ENCODE data around the gene MICU1. TPM values are rescaled to one million over a fixed set of nuclear protein-coding genes. Genes with fewer than 3 reads are reported as not detected.

MICU1 gene
- total and polyA plus RNA-seq, 2 of the 13 experiments (the other 11 are each of a cell fraction or from before 2014, with no cell fraction given): 32.5 to 56.1 TPM

GRCh38 chr10:72319416-72320254 lies 306.2 kb downstream of the MICU1 start (continued):
- TF ChIP-seq ZNF543 (CRISPR knock-in tag; IDR thresholded peaks at IDR 0.05): peak; percentile 86
- no peak for TF ChIP-seq ADNP (CRISPR knock-in tag; IDR thresholded peaks at IDR 0.05)
- no peak for TF ChIP-seq ARHGAP35 (CRISPR knock-in tag; IDR thresholded peaks at IDR 0.05; ENCODE audit: borderline replicate concordance)
- peak; percentile 68; the same call in 1 of the 2 replicates for TF ChIP-seq SOX5 (CRISPR knock-in tag; IDR thresholded peaks at IDR 0.05; ENCODE audit: borderline replicate concordance)
- 0 out of 2 replicates have a peak, but pooled peaks have one; percentile 66 for TF ChIP-seq ZNF776 (CRISPR knock-in tag; IDR thresholded peaks at IDR 0.05)
- no peak for TF ChIP-seq ZNF749 (CRISPR knock-in tag; IDR thresholded peaks at IDR 0.05; ENCODE audit: borderline replicate concordance)
- TF ChIP-seq ZNF230 (CRISPR knock-in tag; IDR thresholded peaks at IDR 0.05): no peak
- no peak for TF ChIP-seq KLF15 (CRISPR knock-in tag; IDR thresholded peaks at IDR 0.05; ENCODE audit: borderline replicate concordance)
- TF ChIP-seq SNRNP70 (IDR thresholded peaks at IDR 0.05; ENCODE audit: low read depth, low read length): no peak
- TF ChIP-seq ATRX (CRISPR knock-in tag; IDR thresholded peaks at IDR 0.05; ENCODE audit: borderline replicate concordance): no peak
- no peak; the same call in 1 of the 2 replicates for TF ChIP-seq ZNF879 (CRISPR knock-in tag; IDR thresholded peaks at IDR 0.05)
- peak; percentile 96 for TF ChIP-seq CEBPB (IDR thresholded peaks at IDR 0.05; ENCODE audit: borderline replicate concordance, low read depth, low read length)
- TF ChIP-seq ZNF235 (CRISPR knock-in tag; IDR thresholded peaks at IDR 0.05; ENCODE audit: borderline replicate concordance): peak; percentile 91; the same call in 1 of the 2 replicates
- no peak for TF ChIP-seq CC2D1A (CRISPR knock-in tag; IDR thresholded peaks at IDR 0.05)
- TF ChIP-seq, protein P1, sequence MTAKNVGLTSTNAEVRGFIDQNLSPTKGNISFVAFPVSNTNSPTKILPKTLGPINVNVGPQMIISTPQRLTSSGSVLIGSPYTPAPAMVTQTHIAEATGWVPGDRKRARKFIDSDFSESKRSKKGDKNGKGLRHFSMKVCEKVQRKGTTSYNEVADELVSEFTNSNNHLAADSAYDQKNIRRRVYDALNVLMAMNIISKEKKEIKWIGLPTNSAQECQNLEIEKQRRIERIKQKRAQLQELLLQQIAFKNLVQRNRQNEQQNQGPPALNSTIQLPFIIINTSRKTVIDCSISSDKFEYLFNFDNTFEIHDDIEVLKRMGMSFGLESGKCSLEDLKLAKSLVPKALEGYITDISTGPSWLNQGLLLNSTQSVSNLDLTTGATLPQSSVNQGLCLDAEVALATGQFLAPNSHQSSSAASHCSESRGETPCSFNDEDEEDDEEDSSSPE (CRISPR knock-in tag; IDR thresholded peaks at IDR 0.05): peak; percentile 78
- peak; percentile 90; the same call in 2 of the 3 replicates for TF ChIP-seq MXI1 (IDR thresholded peaks at IDR 0.05; ENCODE audit: borderline replicate concordance, low read depth, low read length)
- TF ChIP-seq MTA1 (CRISPR knock-in tag; IDR thresholded peaks at IDR 0.05; ENCODE audit: borderline replicate concordance): peak; percentile 72
- peak; percentile 68; the same call in 1 of the 2 replicates for TF ChIP-seq ZNF431 (CRISPR knock-in tag; IDR thresholded peaks at IDR 0.05; ENCODE audit: borderline replicate concordance, low read depth)
- TF ChIP-seq PITX1 (CRISPR knock-in tag; IDR thresholded peaks at IDR 0.05): peak; percentile 2; the same call in 1 of the 2 replicates
- TF ChIP-seq PRMT3 (CRISPR knock-in tag; IDR thresholded peaks at IDR 0.05; ENCODE audit: borderline replicate concordance, low read depth): no peak
- TF ChIP-seq, protein P2, sequence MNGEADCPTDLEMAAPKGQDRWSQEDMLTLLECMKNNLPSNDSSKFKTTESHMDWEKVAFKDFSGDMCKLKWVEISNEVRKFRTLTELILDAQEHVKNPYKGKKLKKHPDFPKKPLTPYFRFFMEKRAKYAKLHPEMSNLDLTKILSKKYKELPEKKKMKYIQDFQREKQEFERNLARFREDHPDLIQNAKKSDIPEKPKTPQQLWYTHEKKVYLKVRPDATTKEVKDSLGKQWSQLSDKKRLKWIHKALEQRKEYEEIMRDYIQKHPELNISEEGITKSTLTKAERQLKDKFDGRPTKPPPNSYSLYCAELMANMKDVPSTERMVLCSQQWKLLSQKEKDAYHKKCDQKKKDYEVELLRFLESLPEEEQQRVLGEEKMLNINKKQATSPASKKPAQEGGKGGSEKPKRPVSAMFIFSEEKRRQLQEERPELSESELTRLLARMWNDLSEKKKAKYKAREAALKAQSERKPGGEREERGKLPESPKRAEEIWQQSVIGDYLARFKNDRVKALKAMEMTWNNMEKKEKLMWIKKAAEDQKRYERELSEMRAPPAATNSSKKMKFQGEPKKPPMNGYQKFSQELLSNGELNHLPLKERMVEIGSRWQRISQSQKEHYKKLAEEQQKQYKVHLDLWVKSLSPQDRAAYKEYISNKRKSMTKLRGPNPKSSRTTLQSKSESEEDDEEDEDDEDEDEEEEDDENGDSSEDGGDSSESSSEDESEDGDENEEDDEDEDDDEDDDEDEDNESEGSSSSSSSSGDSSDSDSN (CRISPR knock-in tag; IDR thresholded peaks at IDR 0.05): peak; percentile 65; the same call in 1 of the 2 replicates
- no peak for TF ChIP-seq NFE2L1 (CRISPR knock-in tag; IDR thresholded peaks at IDR 0.05; ENCODE audit: borderline replicate concordance)
- TF ChIP-seq GMEB2 (CRISPR knock-in tag; IDR thresholded peaks at IDR 0.05; ENCODE audit: low read depth): peak; percentile 43; the same call in 1 of the 2 replicates
- peak; percentile 86; the same call in 1 of the 2 replicates for TF ChIP-seq HOXD1 (CRISPR knock-in tag; IDR thresholded peaks at IDR 0.05)
- TF ChIP-seq ZNF34 (CRISPR knock-in tag; IDR thresholded peaks at IDR 0.05; ENCODE audit: borderline replicate concordance): no peak; the same call in 1 of the 2 replicates

Measured in HepG2 (cell line).